ENCODE data around the gene AHCYL2. TPM values are rescaled to one million over a fixed set of nuclear protein-coding genes. Genes with fewer than 3 reads are reported as not detected.
"Not testable (repeated sequence)": the region's sequence is repeated elsewhere in the genome, so short reads cannot be mapped to it uniquely, and the experiment has no call there.

AHCYL2 gene
- total RNA-seq, 1 donor from 2014 or later, result 14.7 TPM

DNA sequence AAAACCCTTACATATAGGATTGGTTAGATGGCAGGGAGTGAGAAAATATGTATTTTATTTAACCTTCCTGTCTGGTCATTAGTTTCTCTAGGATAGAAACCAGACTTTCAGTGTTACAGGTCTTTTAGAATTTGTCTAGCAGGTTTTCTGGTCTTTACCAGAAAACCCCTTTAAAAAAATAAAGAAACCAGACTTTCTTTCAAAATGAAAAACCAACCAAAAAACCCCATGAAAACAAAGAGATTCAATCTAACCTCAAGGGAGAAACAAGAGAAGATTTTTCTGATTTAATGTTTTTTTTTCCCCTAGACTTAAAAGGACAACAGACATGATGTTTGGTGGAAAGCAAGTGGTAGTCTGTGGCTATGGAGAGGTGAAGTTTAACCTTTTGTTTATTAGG, 180.7 kb downstream of the AHCYL2 start:
- DNase-seq (ENCODE audit: low read depth), result no peak
- Mint-ChIP-seq H3K27ac (ENCODE audit: unreplicated experiment) (no peak overlapping the region), H3K9me3 (ENCODE audit: unreplicated experiment) (no peaks in the 10 kb centered on the region), H3K36me3 (ENCODE audit: low read depth, unreplicated experiment) (peaks cover 8% of the 10 kb centered on the region), H3K4me1 (ENCODE audit: low read depth, unreplicated experiment) (peaks cover 8% of the 10 kb centered on the region), H3K4me3 (ENCODE audit: unreplicated experiment) (no peak overlapping the region), H3K27me3 (ENCODE audit: low read depth, unreplicated experiment) (no peaks in the 10 kb centered on the region)
- no peak for FAIRE-seq
- Histone ChIP-seq H3K4me3 (ENCODE audit: insufficient read depth, low read depth, low read length) (no peak overlapping the region), H3K79me2 (ENCODE audit: insufficient read depth, low read length) (no peaks in the 10 kb centered on the region), H3K9ac (ENCODE audit: low read length) (no peak overlapping the region), H2AFZ (ENCODE audit: low read depth, low read length) (no peak overlapping the region), H3K36me3 (ENCODE audit: insufficient read depth, low read length) (peaks cover 2% of the 10 kb centered on the region), H3K27ac (ENCODE audit: low read depth, low read length) (no peak overlapping the region), H3K9me3 (ENCODE audit: insufficient read depth, low read depth, low read length) (no peaks in the 10 kb centered on the region), H3K4me2 (ENCODE audit: low read length) (no peak overlapping the region), H3K4me1 (ENCODE audit: insufficient read depth, low read length) (no peaks in the 10 kb centered on the region), H3K27me3 (ENCODE audit: insufficient read depth, low read length) (no peaks in the 10 kb centered on the region), H4K20me1 (ENCODE audit: insufficient read depth, low read length) (no peaks in the 10 kb centered on the region)
- TF ChIP-seq, protein P1, sequence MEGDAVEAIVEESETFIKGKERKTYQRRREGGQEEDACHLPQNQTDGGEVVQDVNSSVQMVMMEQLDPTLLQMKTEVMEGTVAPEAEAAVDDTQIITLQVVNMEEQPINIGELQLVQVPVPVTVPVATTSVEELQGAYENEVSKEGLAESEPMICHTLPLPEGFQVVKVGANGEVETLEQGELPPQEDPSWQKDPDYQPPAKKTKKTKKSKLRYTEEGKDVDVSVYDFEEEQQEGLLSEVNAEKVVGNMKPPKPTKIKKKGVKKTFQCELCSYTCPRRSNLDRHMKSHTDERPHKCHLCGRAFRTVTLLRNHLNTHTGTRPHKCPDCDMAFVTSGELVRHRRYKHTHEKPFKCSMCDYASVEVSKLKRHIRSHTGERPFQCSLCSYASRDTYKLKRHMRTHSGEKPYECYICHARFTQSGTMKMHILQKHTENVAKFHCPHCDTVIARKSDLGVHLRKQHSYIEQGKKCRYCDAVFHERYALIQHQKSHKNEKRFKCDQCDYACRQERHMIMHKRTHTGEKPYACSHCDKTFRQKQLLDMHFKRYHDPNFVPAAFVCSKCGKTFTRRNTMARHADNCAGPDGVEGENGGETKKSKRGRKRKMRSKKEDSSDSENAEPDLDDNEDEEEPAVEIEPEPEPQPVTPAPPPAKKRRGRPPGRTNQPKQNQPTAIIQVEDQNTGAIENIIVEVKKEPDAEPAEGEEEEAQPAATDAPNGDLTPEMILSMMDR (IDR thresholded peaks at IDR 0.05; ENCODE audit: insufficient read depth, low read depth, low read length), result no peak
- TF ChIP-seq EZH2 (IDR thresholded peaks at IDR 0.05; ENCODE audit: insufficient read depth, low read length), result no peak

- not testable (repeated sequence) for H2AFZ ChIP-seq (ENCODE audit: low read depth, low read length); H4K20me1 ChIP-seq (ENCODE audit: insufficient read depth, low read length); H3K4me3 Mint-ChIP-seq (ENCODE audit: unreplicated experiment); H3K79me2 ChIP-seq (ENCODE audit: insufficient read depth, low read length); H3K36me3 ChIP-seq (ENCODE audit: insufficient read depth, low read length); H3K4me1 ChIP-seq (ENCODE audit: insufficient read depth, low read length); H3K9me3 Mint-ChIP-seq (ENCODE audit: unreplicated experiment); H3K27me3 Mint-ChIP-seq (ENCODE audit: low read depth, unreplicated experiment); H3K27ac Mint-ChIP-seq (ENCODE audit: unreplicated experiment); DNase-seq (ENCODE audit: low read depth); H3K9ac ChIP-seq (ENCODE audit: low read length); H3K27me3 ChIP-seq (ENCODE audit: insufficient read depth, low read length); H3K4me3 ChIP-seq (ENCODE audit: insufficient read depth, low read depth, low read length); H3K9me3 ChIP-seq (ENCODE audit: insufficient read depth, low read depth, low read length); H3K27ac ChIP-seq (ENCODE audit: low read depth, low read length); H3K4me2 ChIP-seq (ENCODE audit: low read length); H3K4me1 Mint-ChIP-seq (ENCODE audit: low read depth, unreplicated experiment)
- peak; percentile 55 for FAIRE-seq
- H3K36me3 Mint-ChIP-seq (ENCODE audit: low read depth, unreplicated experiment), result peaks cover 12% of the 10 kb centered on the region
These were observed 185.4 kb downstream of the AHCYL2 start for GRCh38 chr7:129410238-129410637.

- Histone ChIP-seq H3K4me1 (ENCODE audit: insufficient read depth, low read length) (no peaks in the 10 kb centered on the region), H3K27me3 (ENCODE audit: insufficient read depth, low read length) (no peaks in the 10 kb centered on the region), H3K36me3 (ENCODE audit: insufficient read depth, low read length) (no peaks in the 10 kb centered on the region), H2AFZ (ENCODE audit: low read depth, low read length) (no peak overlapping the region), H4K20me1 (ENCODE audit: insufficient read depth, low read length) (no peaks in the 10 kb centered on the region), H3K27ac (ENCODE audit: low read depth, low read length) (no peak overlapping the region), H3K9ac (ENCODE audit: low read length) (no peak overlapping the region), H3K4me3 (ENCODE audit: insufficient read depth, low read depth, low read length) (no peak overlapping the region), H3K4me2 (ENCODE audit: low read length) (no peak overlapping the region), H3K79me2 (ENCODE audit: insufficient read depth, low read length) (no peaks in the 10 kb centered on the region), H3K9me3 (ENCODE audit: insufficient read depth, low read depth, low read length) (no peaks in the 10 kb centered on the region)
- Mint-ChIP-seq H3K4me1 (ENCODE audit: low read depth, unreplicated experiment) (no peaks in the 10 kb centered on the region), H3K36me3 (ENCODE audit: low read depth, unreplicated experiment) (peaks cover 16% of the 10 kb centered on the region), H3K27ac (ENCODE audit: unreplicated experiment) (no peak overlapping the region), H3K27me3 (ENCODE audit: low read depth, unreplicated experiment) (no peaks in the 10 kb centered on the region), H3K4me3 (ENCODE audit: unreplicated experiment) (no peak overlapping the region), H3K9me3 (ENCODE audit: unreplicated experiment) (peaks cover 6% of the 10 kb centered on the region)
- DNase-seq (ENCODE audit: low read depth) (no peak), FAIRE-seq (no peak)
- TF ChIP-seq, protein P1 (IDR thresholded peaks at IDR 0.05; ENCODE audit: insufficient read depth, low read depth, low read length), result no peak
- no peak for TF ChIP-seq EZH2 (IDR thresholded peaks at IDR 0.05; ENCODE audit: insufficient read depth, low read length)
These were observed 187.7 kb downstream of the AHCYL2 start for GRCh38 chr7:129412501-129412900.

Measured in astrocyte (in vitro differentiated cells and primary cell).